Inferior parietal cortex (tissue), 1 donor: Measurements from ENCODE around the gene ADCY10.
A peak's percentile ranks its signal among the peaks of the same experiment; 100 is the strongest.
"Not testable (repeated sequence)": the region's sequence is repeated elsewhere in the genome, so short reads cannot be mapped to it uniquely, and the experiment has no call there.

Experiments
- DNase-seq: peaks from one replicate; pipeline ENCODE4 v3.0.0-alpha.2; 2016; ENCODE audit errors: extremely low spot score

ADCY10 gene

DNA sequence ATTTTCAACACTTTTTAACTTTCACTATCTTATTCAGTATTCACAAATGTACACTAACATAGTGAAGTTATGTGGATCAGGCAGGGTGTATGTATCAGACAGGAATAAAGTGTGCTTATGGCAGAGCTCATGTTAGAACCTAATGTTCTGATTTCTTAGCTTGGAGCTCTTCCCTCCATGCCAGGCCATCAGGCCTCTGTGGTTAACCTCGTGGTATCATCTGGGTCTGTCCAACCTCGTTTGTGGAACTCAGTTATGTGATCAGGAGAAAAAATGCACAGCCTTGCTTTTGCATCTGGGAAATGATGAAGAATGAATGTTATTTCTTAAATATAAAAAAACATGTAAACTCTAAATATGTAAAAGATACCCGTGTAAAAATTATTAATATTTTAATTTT lies 105.2 kb downstream of the ADCY10 start:
- DNase-seq = no peak

DNA sequence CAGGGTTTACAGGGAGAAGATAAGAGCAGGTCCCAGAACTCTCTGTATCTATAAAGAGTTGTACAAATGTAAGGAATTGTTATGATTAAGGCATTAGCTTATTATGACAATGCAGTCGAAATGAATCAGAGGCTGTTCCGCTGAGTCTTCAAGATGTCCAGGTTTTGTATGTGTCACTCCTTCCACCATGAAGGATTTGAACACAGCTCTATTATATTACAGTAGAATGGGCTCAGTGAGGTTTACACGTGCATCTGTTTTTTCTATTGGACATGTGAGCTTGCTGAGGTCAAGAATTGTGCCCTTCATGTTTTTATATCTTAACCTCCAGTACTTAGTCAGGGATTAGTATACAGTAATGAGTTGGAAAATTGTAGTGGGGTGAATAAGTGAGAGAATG lies 105.8 kb downstream of the ADCY10 start:
- DNase-seq = no peak

DNA sequence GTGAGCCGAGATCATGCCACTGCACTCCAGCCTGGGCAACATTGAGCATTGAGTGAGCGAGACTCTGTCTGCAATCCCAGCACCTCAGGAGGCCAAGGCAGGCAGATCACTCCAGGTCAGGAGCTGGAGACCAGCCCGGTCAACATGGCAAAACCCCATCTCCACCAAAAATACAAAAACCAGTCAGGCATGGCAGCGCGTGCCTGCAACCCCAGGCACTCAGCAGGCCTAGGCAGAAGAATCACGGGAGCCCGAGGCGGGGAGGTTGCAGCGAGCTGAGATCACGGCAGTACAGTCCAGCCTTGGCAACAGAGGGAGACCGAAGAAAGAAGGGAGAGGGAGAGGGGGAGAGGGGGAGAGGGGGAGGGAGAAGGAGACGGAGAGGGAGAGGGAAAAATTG lies 107.3 kb downstream of the ADCY10 start:
- not testable (repeated sequence) for DNase-seq

DNA sequence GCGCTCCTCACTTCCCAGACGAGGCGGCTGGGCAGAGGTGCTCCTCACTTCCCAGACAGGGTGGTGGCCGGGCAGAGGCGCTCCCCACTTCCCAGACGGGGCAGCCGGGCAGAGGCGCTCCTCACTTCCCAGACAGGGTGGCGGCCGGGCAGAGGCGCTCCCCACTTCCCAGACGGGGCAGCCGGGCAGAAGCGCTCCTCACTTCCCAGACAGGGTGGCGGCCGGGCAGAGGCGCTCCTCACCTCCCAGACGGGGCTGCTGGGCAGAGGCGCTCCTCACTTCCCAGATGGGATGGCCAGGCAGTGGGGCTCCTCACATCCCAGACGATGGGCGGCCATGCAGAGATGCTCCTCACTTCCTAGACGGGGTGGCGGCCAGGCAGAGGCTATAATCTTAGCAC lies 107.7 kb downstream of the ADCY10 start:
- DNase-seq = not testable (repeated sequence)

DNA sequence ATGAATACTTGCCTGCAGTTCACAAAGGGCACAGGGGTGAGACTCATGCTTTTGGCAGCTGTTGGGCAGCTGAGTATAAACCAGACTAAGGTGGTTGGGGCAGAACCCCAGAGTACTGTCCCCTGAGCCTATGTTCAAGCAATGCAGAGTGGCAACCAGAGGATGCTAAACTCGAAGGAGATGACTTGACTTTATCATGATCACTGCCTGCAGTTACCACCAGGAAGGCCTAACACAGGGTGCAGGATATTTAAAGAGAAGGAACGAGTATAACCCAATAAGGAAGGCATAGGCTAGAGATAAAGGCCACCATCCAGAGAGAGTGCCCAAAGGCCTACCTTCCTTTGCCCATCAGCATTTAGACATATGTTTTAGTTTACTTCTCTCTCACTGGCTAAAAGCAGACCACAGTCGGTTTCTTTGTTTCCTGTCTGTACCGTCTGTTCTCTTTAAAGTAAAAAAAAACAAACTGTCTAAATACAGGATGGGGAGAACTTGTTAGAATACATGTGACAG lies 108.8 kb downstream of the ADCY10 start:
- DNase-seq = no peak

DNA sequence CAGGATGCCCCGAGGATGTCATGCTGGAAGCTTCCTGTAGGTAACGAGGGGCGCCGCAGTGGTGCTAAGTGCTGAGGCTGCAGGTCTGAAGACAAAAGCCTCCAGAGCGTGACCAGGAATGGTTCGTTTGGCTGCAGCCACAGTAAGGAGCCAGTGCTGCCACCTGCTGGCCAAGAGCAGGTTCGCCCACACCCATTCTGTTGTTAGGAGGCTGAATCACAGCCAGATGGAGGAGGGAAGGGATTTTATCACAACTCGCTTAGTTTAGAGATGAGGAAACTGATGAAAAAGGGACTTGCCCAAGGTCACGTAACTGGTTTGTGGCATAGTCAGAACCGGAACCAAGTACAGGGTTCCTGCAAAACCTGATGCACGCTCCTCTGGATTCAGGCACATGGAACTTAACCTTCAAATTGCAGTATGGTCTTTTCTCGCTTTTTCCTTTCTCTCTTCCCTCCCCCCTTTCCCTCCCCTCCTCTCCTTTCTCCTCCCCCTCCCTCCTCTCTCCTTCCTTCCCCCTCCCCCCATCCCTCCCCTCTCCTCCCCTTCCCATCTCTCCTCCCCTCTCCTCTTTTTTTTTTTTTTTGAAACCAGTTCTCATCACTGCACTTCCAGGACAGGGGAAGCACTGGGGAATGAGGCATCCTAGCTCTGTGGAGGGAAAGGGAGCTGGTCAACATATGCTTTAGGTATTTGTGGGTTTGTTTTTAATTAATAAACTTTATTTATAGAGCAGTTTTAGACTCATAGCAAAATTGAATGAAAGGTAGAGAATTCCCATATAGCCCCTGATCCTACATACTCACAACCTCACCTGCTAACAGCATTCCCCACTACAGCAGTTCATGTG lies 110.4 kb downstream of the ADCY10 start:
- peak; percentile 93 for DNase-seq

DNA sequence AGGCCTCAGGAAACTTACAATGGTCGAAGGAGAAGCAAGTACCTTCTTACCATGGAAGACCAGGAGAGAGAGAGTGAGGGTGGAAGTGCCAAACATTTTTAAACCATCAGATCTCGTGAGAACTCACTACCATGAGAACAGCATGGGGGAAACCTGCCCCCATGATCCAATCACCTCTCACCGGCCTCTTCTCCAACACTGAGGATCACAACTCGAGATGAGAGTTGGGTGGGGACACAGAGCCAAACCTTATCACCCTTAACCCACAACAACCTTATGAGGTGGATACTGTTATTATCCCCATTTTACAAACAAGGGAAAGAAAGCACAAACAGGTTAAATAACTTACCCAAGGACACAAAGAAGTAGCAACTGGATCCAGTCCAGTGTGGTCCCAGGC lies 111.7 kb downstream of the ADCY10 start:
- no peak for DNase-seq

DNA sequence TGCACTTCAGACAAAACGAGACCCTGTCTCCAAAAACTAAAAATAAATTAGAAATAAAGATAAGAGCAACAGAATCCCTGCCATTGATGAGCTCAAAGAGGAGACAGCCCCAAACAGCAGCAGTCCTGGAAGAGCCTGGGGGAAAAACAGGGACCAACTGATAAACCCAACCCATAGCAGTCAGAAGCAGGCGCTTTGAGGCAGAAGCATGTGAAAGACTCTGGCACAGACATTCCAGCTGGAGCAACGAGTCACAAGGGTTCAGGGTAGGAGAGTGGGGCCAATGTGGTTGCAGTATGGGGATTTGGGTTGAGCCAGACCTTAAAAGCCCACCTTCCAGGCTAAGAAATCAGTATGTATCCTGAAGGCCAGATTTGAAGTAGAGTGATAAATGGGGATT lies 113.7 kb downstream of the ADCY10 start:
- DNase-seq = no peak

DNA sequence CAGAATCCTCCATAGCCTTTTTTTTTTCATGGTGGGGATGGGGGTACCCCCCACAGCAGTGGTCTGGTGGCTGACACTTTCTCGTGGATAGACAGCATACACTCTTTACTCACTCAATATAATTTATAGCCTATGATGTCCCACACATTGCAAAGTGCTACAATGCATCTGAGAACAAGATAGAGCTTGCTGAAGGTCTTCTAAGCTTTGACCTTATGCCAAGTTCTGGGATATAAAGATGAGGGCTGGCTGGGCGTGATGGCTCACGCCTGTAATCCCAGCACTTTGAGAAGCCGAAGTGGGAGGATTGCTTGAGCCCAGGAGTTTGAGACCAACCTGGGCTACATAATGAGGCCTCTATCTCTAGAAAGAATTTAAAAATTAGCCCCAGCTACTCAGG lies 114.2 kb downstream of the ADCY10 start:
- DNase-seq = no peak

DNA sequence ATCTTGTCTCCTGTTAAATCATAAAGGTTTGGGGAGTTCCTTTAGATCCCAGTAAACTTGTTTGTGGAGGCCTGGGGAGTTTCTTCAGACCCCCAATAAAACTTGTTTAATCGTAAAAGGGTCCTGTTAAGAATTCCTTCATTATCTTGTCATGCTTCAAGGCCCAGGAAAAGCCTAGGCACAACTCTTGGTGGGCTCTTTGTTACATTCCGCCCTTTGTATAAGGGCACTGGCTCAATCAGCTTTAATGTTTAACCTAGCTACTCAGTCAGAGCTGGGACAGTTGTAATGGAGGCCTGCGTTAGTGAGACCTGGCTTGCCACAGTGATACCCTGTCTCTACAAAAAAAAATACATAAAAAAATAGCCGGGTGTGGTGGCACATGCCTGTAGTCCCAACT lies 115.0 kb downstream of the ADCY10 start:
- no peak for DNase-seq

DNA sequence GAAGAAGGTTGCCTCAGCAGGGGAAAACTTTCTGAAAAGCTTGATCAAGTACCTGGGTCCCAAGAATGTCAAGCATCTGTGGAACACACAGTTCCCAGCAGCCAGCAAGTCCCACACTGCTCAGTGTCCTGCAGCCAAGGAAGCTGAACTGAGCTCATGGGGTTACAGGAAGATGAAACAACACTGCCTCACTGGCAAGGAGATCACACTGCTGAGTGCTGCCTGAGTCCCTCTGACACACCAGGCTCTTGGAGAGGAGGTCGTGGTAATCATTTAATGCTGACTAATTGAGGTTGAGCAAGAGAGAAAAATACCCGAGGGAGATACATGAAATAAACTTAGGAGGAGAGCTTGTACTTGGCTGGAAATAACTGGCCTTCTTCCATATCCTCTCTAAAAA lies 116.9 kb downstream of the ADCY10 start:
- peak; percentile 31 for DNase-seq

DNA sequence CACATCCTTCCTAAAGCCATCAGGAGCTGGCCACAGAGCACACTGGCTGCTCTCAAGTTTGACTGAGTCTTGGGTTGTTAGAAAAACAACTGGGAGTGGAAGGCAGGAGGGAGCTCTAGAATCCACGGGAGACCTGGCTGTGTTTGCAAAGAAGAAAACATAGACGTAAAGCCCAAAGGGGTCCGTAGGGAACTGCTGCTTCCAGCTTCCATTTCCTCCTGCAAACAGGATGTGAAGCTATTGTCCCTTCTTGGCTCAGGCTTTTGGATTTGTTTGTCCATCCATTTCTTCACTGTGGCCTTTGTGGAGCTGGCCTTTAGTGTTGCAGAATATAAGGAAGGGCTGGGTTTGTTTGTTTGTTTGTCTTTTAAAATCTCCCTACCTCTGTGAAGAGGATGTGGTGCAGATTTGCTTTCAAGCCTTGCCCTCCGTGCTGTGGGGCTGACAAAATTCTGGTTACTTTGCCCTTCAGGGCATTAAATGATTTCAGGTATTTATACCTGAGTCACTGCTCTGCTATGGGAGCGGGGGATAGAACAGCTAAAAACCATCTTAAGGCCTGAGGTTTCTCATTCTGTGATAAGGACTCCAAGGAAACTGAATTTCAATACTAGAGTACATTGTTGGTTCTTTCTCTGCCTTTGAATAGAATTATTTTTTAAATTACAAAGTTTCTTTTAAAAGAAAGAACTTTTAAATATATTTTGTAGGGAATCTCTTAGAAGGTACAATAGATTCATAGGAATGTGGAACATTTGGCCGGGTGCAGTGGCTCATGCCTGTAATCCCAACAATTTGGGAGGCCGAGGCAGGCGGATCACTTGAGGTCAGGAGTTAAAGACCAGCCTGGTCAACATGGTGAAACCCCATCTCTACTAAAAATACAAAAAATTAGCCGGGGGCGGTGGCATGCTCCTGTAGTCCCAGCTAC lies 117.9 kb downstream of the ADCY10 start:
- DNase-seq = no peak

DNA sequence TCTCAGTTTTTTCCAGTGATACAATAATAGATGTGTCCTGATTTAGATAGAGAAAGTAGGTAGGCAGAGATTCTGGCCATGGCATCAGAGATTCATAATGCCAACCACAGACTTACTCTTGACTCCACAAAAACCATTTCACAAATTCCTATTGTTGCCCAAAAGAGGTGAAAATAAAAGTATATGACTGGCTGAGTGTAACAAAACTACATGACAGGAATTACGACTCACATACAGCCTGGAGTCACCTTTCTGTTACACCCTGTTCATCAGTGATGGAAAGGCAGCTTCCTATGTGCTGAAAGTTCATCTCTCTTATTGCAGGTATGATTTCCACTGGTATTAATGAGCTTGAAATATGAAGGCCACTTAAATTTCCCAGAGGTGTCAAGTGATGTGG lies 119.9 kb downstream of the ADCY10 start:
- no peak for DNase-seq

DNA sequence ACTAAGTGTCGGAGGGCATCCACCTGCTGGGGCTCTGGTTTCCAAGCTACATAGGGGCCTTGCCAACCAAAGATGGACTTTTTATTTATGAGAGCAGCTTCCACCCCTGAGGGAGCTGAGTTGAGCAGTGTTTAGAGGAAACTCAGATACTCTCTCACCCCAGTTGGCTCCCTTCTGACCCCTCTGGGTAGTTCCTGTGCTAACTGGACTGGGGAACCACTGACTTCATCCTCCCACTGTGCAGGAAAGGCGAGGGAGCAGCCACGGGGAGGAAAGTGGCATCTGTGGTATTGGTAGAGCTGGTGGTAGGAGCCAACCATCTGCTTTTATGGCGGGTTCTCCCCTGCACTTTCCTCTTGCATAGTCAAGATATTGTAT lies 121.8 kb downstream of the ADCY10 start:
- DNase-seq = no peak

DNA sequence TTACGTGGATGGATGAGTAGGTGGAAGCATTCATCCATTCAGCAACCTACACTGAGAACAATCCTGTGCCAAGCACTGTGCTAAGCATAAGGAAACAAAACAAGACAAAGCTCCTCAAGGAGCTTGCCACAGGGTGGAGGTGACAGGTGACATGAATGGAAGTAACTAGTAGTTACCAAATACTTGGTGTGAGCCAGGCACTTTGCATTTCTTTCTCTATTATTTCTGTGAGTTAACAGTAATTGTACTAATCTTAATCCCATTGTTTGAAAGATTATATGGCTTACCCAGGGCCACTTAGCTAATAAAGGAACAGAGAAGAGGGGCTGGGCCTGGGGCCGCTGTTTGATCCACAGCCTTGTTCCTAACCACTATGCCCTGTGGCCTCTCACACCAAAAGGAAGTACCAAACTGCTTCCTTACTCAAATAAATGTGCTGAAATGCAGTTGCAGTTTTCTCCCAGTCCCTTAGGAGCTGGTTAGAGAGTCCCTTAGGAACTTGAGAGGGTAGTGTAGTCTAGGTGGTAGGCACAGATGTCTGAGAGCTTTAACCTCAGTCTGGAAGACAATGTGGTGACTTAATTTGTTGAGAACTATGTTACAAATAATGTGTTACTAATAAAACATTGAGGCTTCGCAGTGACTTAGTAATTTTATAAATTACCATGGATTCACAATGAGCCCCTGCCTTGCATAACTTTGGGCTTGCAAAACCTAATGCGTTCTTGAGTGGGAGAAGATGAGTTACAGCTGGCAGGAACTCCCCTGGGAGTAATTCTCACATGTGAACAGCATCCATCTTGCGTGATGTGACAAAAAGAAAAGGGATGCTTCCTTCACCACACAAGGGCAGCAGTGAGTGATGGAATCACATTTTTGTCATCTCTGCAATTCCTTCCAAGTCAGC lies 122.4 kb downstream of the ADCY10 start:
- no peak for DNase-seq

DNA sequence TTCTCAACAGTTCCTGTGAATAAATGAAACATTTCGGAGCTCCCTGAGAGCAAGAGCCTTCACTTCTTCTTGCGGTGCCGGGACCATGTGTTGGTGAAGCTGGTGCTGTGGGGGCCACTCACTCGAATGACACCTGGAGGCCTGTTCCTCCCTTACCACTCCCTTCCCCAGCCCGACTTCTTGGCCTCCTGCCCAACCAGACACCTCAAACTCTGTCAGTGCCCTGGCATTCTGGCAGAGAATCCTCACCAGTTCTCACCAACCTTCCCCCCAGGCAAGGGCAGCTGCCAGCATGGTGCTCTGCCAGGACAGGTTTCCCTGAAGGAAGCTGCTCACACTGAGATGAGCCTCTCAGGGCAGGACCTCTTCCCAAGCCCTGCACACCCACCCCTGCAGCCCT lies 123.8 kb downstream of the ADCY10 start:
- no peak for DNase-seq

DNA sequence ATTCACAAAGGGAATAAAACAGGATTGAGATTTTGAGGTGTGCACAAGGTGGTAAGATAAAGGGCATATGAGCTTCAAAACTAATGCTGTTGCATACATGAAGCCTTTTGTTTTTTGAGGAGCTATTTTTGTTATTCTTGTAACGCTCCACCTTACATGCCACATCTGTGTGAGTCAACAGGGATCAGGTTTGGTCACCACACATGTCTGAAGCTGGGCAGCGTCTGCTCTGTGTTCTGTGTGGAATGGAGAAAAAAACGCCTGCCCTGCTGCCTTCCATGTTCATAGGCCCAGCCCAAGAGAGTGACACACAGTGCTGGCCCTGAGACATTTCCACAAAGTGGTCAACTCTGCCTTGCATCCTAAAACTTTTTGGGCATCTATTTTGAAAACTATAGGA lies 124.4 kb downstream of the ADCY10 start:
- no peak for DNase-seq

DNA sequence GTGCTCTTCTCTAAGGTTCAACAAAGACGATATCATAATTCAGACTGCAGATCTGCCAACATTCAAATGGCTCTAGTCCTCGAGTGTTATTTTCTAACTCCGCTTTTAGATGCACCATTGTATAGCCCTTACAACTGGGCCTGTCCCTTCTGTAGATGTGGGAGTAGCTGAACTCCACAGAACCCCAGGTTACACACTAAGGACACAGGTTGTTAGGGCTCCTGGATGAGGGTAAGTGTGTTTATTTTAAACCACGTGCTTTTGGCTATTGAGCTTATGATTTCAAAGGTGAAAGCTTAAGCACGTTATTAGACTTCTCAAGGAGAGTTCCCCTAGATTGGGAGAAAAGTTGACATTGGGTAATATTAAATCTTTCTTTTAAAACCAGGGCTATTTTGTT lies 127.4 kb downstream of the ADCY10 start:
- DNase-seq = no peak

DNA sequence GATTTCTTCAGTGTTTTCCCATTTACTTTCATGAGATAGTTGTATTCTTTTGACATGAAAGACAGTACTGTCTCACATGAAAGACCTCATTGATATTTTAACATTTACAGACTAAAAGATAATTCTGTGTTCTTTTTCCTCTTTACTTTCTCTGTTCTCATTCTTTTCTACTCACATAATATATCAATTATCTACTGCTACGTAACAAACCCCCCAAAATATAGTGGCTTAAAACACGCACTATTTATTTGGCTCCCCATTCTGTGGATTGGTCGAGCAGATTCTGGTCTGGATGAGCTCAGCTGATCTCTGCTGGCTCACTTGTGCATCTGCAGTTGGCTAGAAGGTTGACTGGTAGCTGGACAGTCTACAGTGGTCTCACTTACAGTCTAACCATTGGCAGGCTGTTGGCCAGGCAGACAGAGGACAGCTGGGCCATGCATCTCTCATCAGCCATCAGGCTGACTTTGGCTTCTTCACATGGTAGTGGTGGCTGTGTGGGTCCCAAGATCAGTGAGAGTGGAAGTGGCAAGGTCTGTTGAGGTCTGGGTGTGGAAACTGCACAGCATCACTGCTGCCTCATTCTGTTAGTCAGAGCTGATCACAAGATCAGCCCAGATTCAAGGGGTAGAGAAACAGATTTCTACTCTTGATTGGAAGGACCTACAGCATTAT lies 128.9 kb downstream of the ADCY10 start:
- DNase-seq = no peak

DNA sequence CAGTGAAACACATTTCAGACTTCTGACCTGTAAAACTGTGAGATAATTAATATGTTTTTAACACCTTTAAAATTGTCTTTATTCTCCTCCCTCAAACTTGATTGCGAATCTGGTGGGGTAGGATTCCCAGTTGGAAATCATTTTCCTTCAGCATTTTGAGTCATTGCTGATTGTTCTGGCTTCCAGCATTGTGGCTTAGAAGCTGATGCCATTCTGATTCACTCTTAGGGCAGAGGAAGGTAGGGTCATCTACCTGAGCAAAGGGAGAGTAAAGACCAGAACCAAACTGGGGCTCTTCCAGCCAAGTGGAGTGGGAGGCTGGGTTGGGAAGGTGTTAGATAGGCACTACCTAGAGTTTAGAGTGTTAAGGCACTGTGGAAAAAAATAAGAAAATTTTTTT lies 131.0 kb downstream of the ADCY10 start:
- no peak for DNase-seq

DNA sequence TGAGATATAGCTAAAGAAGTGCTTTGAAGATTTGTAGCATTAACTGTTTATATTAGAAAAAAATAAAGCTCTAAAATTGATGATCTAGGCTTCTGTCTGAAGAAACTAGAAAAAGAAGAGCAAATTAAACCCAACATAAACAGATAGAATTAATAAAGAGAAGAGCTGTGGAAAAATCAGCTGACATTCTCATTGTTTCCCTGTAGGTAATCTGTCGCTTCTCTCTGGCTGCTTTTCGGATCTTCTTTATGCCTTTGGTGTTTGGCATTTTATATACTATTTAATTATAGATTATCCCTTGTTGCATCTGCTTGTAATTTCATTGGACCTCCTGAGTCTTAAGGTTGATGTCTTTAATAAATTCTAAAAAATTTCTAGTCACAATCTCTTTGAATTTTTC lies 132.4 kb downstream of the ADCY10 start:
- no peak for DNase-seq
